ENCODE data around the gene WDR59.

DNA sequence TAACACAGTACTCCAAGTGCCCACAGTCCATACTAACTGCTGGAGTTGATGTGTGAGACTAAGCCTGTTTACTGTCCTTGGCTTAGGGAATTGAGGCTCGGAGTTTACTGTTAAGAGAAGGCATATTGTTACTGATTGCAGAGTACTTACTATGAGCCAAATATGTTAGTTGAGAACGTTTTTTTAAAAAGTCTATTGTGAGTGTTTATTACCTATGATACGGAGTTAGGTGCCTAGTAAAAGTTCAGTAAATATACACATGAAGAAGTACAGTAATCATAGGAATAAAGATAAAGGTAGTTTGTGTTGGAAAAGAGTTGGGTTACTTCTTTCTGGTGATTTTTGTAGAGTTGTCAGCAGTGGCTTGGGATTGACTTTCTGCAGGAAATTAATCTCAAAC, 39.3 kb upstream of the WDR59 start:
- TF ChIP-seq, protein P1, sequence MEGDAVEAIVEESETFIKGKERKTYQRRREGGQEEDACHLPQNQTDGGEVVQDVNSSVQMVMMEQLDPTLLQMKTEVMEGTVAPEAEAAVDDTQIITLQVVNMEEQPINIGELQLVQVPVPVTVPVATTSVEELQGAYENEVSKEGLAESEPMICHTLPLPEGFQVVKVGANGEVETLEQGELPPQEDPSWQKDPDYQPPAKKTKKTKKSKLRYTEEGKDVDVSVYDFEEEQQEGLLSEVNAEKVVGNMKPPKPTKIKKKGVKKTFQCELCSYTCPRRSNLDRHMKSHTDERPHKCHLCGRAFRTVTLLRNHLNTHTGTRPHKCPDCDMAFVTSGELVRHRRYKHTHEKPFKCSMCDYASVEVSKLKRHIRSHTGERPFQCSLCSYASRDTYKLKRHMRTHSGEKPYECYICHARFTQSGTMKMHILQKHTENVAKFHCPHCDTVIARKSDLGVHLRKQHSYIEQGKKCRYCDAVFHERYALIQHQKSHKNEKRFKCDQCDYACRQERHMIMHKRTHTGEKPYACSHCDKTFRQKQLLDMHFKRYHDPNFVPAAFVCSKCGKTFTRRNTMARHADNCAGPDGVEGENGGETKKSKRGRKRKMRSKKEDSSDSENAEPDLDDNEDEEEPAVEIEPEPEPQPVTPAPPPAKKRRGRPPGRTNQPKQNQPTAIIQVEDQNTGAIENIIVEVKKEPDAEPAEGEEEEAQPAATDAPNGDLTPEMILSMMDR (tag by site-specific recombination; IDR thresholded peaks at IDR 0.05) = no peak
- TF ChIP-seq YY1 (tag by site-specific recombination; IDR thresholded peaks at IDR 0.05) (no peak), ZNF114 (tag by site-specific recombination; IDR thresholded peaks at IDR 0.05) (no peak), ZBTB6 (tag by site-specific recombination; IDR thresholded peaks at IDR 0.05) (no peak), OSR2 (tag by site-specific recombination; IDR thresholded peaks at IDR 0.05) (no peak), ZNF747 (tag by site-specific recombination; IDR thresholded peaks at IDR 0.05) (no peak), ZNF544 (tag by site-specific recombination; IDR thresholded peaks at IDR 0.05) (no peak)
- TF ChIP-seq, protein P2, sequence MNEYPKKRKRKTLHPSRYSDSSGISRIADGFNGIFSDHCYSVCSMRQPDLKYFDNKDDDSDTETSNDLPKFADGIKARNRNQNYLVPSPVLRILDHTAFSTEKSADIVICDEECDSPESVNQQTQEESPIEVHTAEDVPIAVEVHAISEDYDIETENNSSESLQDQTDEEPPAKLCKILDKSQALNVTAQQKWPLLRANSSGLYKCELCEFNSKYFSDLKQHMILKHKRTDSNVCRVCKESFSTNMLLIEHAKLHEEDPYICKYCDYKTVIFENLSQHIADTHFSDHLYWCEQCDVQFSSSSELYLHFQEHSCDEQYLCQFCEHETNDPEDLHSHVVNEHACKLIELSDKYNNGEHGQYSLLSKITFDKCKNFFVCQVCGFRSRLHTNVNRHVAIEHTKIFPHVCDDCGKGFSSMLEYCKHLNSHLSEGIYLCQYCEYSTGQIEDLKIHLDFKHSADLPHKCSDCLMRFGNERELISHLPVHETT (tag by site-specific recombination; IDR thresholded peaks at IDR 0.05) = no peak
- TF ChIP-seq, protein P3, sequence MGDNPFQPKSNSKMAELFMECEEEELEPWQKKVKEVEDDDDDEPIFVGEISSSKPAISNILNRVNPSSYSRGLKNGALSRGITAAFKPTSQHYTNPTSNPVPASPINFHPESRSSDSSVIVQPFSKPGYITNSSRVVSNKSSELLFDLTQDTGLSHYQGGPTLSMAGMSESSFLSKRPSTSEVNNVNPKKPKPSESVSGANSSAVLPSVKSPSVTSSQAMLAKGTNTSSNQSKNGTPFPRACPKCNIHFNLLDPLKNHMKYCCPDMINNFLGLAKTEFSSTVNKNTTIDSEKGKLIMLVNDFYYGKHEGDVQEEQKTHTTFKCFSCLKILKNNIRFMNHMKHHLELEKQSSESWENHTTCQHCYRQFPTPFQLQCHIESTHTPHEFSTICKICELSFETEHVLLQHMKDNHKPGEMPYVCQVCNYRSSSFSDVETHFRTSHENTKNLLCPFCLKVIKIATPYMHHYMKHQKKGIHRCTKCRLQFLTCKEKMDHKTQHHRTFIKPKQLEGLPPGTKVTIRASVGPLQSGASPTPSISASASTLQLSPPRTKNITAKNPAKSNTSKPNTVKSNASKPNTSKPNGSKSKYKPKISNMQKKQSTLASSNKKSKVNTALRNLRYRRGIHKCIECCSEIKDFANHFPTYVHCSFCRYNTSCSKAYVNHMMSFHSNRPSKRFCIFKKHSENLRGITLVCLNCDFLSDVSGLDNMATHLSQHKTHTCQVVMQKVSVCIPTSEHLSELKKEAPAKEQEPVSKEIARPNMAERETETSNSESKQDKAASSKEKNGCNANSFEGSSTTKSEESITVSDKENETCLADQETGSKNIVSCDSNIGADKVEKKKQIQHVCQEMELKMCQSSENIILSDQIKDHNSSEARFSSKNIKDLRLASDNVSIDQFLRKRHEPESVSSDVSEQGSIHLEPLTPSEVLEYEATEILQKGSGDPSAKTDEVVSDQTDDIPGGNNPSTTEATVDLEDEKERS (tag by site-specific recombination; IDR thresholded peaks at IDR 0.05) = no peak

All from HEK293 (cell line).